NCI-H1092 (cell line): ENCODE measurements around the gene SAMD4A.

Experiments
- DNase-seq: peaks from one replicate; lab custom pipeline; 2025; lab: John Stamatoyannopoulos, UW

The SAMD4A gene

DNA sequence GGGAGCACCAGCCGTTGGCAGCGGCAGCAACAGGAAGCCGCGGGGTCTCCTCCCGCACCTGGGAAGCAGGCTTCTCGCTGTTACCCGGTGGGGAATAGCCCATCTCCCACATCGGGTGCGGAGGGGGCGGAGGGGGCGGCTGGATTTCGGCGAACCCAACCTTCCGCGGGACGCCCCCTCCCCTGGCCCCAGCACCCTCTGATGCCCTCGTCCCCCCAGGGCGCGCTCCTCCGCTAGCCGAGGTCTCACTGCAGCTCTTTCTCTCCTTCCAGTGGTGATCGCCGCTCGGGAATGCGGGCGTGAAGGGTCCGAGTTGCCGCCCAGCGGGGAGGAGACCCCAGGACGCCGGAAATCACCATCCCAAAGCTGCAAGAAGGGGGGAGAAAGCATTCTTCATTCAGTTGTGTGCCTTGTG is 303 bp downstream of the SAMD4A start:
- DNase-seq, result no peak

DNA sequence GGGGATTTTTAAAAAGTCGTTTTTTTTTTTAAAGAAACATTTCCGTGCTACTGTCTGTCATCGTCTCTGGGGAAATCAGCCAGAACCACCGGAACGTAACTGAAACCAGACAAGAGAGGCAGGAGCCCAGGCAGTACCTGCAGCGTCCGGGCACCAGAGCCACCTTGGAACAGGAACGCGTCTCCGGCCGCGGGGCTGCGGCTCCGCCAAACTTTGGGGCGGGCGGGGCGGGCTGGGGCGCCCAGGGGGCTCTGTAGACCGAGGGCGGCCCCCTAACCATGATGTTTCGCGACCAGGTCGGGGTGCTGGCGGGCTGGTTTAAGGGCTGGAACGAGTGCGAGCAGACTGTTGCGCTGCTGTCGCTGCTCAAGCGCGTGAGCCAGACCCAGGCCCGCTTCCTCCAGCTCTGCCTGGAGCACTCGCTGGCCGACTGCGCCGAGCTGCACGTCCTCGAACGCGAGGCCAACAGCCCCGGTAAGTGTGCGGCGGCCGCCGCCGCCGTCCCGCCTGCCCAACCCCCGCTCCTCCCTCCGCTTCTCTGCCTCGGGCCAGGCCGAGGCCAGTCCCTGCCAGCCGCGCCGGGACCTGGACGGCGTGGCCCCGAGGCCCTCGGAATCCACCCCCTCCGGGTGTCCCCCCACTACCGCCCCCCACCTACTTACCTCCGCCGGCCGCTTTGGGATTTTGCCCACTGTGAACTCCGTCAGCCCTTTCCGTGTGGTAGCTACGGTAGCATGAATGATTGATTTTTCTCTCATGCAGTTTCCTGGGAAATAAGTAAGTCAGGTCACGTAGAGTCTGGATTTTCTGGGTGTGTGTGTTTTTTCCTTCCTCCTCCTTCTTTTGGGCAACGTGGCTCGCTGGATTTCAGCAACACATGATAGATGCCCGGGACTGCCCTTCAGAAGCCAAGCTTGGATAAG is 972 bp downstream of the SAMD4A start:
- no peak for DNase-seq

DNA sequence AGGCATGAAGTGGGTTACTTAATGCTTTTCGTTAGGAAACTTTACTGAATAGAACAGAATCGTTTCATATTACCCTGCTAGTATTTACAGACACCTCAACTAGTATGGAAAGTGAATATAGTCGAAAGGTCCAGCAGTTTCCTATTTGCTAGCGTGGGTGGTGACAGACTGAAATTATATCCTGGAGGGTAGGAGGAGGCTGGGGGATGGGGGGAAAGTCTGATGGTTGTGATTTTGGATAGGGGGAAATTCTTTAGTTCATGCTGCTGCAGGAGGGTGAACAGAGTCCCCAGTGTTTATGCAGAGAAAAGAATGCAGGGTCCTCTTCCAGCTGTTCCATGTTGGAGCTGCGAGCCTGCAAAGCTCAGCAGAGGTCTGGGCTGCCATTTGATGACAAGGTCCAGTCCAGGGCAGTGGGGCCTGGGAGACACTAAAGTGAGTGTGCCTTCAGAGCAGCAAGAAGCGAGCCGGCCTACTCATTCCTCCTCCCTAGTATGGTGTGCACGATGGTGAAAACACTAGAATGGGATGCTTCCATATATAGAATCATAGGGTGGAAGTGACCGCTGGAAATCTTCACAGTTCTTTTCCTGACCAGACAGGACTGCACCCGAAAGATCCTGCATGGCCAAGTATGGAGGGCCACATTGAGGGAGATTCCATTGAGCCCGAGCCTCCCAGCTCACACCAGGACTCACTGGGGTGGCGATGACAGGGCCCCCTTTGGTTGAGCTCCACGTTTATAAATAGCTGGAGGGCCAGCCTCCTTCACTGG is 2.1 kb downstream of the SAMD4A start:
- no peak for DNase-seq

DNA sequence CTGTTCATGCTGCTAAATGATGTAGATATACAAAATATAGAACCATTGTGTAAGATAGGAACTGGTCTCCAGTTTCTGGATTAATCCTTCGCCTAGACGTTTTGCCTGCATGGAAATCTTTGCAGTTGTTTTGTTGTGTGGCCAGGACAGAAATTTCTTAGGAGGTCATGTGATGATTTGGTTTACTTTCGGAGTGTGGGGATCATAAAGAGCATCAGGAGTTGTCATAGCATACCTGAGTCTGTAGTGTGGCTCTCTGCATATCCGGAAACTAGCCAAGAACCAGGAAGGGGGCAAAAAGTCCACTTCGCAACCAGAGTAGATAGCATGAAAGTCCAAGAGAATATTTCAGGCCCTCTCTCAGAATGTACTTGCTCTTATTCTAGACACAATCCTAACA is 3.1 kb downstream of the SAMD4A start:
- DNase-seq, result no peak

DNA sequence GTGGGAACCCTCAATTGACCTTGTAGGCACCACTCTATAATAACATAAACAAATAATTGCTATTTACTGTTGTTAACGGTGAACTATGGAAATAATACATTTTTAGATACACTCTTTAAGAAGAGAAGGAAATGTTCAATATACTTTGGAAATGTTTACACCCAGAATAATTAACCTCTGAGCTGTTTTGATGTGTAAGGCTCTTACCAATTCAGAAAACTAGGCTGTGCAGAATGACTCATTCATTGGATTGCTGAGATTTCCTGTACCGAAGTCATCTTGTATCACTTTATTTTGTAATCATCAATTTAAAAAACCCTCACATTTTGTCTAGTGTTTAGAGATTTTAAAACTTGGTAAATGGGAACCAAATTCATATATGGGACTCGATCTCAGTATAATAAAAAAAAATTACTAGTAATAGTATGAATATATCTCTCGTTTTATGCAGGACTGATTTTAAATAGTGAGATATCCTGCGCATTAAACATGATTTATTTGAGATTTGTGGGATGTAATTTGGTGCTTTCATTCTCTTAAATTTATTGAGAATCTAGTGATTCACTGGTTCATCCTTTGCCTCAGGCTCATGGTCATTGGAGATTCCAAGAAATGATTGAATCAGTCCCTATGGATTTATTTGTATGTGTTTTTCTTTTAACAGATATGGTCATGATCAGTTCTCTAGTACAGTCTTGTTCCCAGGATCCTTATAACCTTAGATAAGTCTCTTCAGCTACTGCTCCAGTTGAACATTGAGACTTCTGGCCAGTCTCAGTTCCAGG is 3.9 kb downstream of the SAMD4A start:
- no peak for DNase-seq

DNA sequence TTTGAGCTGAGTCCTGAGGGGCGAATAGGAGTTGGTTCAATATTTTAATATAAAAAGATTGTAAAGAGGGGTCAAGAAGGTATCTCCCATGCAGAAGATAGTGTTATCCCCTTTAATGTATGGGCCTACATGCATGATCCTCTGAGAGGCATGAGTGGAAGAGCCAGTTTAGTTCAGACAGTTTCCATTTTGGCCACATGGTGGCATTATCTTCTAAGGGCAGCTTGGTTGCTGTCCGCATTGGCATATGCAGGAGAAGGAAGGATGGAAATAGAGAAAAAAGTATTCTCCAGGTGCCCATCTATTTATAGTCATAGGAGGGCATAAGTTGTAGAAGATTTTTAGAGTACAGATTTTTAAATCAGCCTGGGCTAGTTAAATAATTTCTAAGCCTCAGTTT is 5.4 kb downstream of the SAMD4A start:
- DNase-seq, result no peak

DNA sequence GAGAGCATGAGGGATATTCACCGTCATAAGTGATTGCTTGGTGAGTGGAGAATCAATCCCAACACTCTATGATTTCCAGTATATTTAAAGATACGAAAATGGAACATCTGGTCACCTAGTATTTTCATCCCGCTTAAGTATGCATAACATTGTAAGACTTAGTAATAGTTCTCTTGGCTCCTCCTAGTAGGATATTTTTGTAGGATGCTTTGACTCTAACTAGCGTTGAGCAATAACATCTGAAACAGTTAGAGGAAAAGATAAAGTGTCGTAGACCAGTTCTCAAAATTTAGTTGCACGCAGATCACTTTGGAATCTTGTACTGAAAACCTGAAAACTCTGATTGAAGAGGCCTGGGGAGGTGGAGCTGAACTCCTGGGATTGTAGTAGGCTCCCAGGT is 7.6 kb downstream of the SAMD4A start:
- no peak for DNase-seq

DNA sequence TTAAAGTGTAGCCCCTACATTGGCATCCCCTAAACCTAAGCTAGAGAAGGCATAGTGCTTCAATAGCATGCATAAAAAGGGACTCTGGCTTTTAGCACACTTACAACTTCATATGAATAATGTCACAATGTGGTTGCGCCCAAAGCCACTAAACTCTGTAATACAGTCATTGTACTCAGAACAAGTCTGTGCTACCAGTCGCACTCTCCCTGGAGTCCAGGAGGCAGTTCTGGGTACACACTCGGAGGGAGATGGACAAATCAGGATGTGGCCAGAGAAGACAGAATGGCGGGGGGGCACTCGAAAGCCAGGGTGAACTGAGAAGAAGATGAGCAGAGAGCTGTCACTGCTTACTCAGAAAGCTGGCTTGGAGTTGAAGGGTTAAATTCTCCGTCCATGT is 10.6 kb downstream of the SAMD4A start:
- DNase-seq, result no peak

DNA sequence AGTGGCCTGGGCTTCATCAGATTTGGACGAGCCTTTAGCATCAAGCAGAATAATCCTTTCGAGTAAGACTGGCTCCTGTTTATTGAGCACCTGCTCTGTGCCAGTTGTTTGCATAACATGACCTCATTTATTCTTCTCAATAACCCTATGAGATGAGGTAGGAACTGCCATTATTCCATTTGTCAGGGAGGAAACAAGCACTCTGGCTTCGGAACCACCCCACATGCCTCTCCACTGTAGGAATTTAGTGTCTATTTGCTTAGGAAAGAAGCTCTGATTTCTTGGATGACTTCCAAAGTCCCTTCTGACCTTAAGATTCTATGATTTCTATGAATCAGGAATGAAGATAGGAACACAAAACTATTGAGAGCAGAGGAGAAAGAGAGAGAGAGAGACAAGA is 11.0 kb downstream of the SAMD4A start:
- DNase-seq, result no peak

DNA sequence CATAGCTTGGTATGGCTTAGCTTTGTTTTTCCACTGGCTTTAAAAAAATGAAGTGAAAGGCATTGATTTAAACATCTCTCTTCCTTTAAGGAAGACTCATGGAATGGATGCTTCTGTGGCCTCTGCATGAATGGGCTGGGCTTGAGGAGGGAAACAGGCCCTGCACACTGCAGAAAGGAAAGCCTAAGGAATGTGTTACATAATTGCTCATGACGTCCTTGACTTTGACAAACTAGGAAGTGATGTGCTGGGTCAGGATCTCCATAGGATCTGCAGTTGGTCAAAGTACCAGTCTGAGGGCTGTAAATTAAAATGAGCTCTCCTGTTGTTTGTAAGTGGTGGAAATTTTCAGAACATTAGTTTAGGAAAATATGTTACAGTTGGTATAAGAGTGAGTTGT is 12.7 kb downstream of the SAMD4A start:
- no peak for DNase-seq

DNA sequence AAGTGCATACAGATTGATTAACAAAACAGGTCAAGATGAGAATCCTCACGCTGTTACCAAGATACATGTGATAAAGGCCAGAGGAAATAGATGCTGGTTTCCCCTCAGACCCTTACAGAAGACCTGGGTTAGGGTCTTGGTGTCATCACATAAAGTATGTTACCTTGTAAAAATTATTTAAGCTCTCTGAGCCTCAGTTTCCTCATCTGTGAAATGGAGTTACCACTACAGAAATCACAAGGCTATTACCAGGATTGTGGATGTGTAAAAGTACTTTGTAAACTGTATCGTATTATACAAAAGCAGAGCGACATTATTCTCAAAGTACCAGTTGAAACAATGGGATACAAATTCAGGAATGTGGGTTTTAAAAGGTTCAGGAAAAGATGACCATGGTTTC is 14.0 kb downstream of the SAMD4A start:
- DNase-seq, result no peak

DNA sequence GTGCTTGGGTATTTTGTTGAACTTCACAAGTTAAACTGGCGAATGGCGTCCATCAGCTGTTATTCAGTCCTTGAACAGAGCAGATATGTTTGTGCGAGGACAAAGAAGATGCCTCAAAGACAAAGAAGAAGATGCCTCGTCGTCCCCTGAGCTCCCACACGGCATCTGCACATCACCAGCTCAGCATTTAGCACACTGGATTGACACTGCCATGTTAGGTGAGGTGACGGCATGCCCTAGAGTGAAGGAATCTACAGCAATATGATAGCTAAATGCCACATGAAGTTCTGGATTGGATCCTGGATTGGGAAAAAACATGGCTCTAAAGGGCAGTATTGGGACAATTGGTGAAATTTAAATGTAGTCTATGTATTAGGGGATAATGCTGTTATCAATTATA is 15.4 kb downstream of the SAMD4A start:
- DNase-seq, result no peak

DNA sequence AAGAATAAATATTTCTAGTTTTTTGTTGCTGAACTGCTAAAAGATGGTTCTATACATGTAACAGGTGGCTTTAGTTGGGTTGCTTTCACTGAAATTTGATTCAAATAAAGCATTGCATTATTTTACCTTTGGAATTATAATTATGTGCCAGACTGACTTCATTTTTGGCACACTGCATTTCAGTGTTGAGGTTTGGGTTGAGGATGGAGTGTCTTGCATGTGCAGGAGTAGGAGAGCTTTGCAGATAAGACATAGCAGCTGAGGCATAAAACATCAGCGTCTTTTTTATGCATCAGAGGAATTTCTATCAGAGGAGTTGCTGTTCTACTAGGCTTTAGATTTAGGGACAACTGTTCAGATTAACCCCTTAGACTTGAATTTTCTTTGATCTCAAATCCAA is 17.2 kb downstream of the SAMD4A start:
- no peak for DNase-seq

DNA sequence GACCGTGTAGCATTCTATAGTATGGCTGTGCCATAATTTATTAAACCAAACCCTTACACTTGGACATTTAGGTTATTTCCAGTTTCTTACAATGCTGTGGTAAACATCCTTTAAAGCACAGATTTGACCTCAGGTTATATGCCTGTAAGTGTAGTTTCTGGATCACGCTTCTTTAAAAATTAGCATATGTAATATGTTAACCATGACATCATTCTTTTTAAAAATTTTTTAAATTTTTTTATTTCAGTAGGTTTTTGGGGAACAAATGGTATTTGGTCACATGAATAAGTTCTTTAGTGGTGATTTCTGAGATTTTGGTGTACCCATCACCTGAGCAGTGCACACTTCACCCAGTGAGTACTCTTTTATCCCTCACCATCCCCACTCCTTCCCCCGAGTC is 18.3 kb downstream of the SAMD4A start:
- DNase-seq, result no peak

DNA sequence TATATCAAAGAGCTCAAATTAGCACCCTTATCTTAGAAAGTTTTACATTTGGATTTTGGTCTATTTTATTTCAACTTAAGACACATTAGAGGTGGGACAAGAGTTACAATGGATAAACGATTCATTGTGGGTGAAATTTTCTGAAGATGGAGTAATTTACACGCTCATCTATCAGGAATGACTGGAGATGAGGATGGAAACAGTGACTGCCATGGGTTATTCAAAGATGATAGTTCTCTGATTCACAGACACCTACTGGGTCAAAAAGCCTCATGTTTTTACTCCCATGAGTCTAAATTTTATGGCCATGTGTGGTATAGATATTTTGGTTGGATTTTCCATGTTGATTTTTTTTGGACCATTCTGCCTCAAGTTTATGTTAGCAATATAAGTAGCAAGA is 22.1 kb downstream of the SAMD4A start:
- DNase-seq, result no peak

DNA sequence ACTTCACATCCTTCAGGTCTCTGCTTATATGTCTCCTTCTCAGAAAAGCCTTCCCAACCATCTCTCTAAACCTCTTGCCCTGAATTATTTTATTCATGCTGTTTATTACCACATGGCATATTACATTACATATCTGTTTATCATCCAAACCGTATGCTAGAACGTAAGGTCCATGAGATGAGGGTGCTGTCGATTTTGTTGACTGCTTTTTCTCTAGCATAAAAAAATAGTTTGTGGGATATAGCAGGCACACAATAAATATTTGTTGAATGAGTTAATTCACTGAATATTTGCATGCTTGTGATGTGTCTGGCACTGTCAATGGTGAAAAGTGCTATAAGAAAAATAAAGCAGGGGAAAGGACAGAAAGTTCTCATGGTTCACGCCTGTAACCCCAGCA is 22.9 kb downstream of the SAMD4A start:
- DNase-seq, result no peak

DNA sequence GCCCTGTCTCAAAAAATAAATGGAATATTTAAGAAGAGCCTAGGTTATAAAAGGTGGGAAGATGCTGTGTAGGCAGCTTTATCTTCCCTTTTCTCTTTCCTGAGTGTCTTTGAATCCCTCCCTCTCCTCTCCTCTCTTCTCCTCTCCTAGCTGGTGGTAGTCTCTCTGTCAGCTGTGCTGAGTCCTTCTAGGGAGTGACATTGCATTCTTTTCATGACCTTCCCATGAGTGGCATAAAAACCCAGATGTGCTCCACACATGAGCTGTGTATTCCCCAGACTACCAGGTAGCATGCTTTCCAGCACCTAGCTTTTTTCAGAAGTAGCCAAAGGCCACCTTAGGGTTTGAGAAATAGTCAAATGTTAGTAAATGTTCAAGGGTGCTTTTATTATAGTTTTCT is 23.6 kb downstream of the SAMD4A start:
- DNase-seq, result no peak

DNA sequence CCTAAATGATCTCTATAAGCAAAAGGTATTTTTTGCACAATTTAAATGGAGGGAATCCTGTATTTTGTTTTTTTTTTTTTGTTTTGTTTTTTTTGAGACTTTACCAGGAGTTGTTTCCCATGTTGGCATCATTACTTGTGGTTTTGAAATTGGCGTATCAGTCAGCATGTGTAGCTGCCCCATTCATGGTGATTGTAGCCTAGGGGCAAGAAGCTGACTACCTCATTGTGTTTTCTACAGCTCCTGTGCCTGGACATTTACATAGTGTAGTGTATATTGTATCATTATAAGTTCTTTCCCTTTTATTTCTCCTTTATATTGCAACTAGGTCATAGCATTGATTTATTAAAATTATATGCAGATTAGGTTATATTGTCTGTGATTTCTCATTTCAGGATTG is 24.5 kb downstream of the SAMD4A start:
- DNase-seq, result no peak

DNA sequence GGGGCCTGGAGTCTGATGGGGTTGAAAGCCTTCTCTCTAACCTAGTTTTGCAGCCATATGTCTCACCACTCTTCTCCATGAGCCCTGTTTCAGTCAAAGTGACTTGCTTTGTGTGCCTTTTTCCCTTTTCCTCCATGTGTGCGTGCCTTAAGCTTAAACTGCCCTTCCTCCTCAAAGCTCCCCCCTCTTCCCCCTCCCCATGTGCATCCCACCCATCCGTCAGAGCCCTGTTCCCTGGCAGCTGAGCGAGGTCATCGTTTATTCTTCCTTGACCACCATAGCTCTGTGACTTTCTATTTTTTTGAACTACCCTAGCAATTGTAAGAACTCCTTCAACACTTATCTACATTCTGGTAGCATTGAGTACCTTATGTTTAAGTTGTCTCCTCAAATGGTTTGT is 24.9 kb downstream of the SAMD4A start:
- DNase-seq, result no peak

DNA sequence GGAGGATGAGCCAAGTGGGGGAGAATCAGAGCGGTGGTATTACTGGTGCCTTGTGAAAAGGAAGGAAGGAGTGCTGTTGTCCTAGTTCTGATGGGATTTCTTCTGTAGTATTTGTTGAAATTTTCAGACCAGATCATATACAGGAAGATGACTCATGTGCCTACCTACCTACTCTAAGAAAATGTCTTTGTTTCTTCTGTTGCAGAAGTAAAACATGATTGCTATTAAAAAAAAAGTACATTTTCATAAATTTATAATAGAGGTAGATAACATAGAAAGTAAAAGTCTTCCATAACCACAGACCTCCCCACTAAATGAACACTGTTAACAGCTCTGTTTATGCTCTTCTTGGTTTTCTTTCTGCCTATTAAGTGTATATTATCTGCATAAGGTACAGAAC is 26.9 kb downstream of the SAMD4A start:
- DNase-seq, result no peak

DNA sequence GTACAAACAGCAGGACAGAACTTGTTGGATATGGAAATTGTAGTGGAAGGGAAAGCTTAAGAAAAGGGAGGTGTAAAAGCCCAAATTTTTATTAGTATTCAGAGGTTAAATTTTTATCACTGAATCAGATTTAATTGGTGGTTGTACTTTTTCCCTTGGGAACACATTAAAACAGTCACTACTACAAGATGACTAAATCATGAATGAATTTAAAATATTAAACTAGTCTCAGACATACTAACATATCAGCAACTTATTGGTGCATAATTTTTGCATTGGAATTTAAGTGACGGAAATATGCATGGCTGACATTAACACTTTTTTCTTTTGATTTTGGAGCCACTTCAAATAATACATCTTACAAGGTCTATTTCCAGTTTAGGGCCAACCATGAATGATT is 27.6 kb downstream of the SAMD4A start:
- no peak for DNase-seq

DNA sequence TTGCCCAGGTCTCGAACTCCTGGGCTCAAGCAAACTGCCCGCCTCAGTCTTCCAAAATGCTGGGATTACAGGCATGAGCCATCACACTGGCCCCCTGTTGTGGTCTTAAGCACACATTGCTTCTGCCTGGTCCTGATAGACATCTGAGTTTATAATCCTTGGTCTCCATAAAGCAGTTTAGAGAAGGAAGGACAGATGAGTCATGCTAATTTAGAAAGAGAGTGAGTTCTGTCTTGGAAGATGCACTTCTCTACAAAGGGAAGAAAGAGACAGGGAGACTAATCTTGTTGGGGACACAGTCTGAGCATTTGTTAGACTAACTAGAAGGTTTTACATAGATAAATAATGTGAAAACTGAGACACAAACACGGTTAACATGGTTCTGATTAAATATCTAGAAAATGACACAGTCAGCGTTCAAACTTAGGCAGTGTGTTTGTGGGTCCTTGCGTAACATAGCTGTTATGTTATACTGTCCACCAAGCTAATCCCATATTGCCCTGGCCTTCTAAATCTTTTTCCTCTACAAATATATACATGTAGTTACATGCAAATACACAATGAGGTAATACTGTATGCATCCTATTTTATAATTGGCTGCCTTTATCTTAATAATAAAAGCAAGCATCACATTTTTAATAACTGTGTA is 31.0 kb downstream of the SAMD4A start:
- no peak for DNase-seq
